MG63 (cell line): Measurements from ENCODE around the gene ZFR. TPM values are rescaled to one million over a fixed set of nuclear protein-coding genes. Genes with fewer than 3 reads are reported as not detected.
A peak's percentile ranks its signal among the peaks of the same experiment; 100 is the strongest.
"Not testable (repeated sequence)": the region's sequence is repeated elsewhere in the genome, so short reads cannot be mapped to it uniquely, and the experiment has no call there.

Experiments used
- DNase-seq: peaks from one replicate; pipeline ENCODE4 v3.0.0-alpha.2; 2020
- H3K27me3 ChIP-seq: fragments of 250-450 bp; sonication (Bioruptor Pico); 2 replicates; pipeline ENCODE4 v1.5.1; 2020; ENCODE audit warnings: mild to moderate bottlenecking, moderate library complexity
- H3K36me3 ChIP-seq: fragments of 250-450 bp; sonication (Bioruptor Pico); 2 replicates; pipeline ENCODE4 v1.5.1; 2020; ENCODE audit warnings: mild to moderate bottlenecking, moderate library complexity
- H3K4me3 ChIP-seq: fragments of 250-450 bp; sonication (Bioruptor Pico); 2 replicates; pipeline ENCODE4 v1.5.1; 2020; ENCODE audit warnings: mild to moderate bottlenecking, moderate library complexity
- H3K9me3 ChIP-seq: fragments of 250-450 bp; sonication (Bioruptor Pico); 2 replicates; pipeline ENCODE4 v1.5.1; 2020; ENCODE audit warnings: mild to moderate bottlenecking, moderate library complexity
- total RNA-seq: library from RNA; depleted of rRNA; stranded (reverse); fragments of >200 nt; shearing (Covaris generic); gene quantifications from 2 replicates; pipeline ENCODE4 v1.2.3, GENCODE V29; 2014; ENCODE audit warnings: low replicate concordance

Gene ZFR
- total RNA-seq, 1 experiment from 2014 or later, result 62.7 TPM

- no peak for DNase-seq
- H3K36me3 ChIP-seq, result peaks cover 87% of the 10 kb centered on the region
- H3K4me3 ChIP-seq, result no peak overlapping the region
- H3K27me3 ChIP-seq, result no peaks in the 10 kb centered on the region
- no peaks in the 10 kb centered on the region for H3K9me3 ChIP-seq
These were observed 53.5 kb downstream of the ZFR start for GRCh38 chr5:32390819-32391591.

DNA sequence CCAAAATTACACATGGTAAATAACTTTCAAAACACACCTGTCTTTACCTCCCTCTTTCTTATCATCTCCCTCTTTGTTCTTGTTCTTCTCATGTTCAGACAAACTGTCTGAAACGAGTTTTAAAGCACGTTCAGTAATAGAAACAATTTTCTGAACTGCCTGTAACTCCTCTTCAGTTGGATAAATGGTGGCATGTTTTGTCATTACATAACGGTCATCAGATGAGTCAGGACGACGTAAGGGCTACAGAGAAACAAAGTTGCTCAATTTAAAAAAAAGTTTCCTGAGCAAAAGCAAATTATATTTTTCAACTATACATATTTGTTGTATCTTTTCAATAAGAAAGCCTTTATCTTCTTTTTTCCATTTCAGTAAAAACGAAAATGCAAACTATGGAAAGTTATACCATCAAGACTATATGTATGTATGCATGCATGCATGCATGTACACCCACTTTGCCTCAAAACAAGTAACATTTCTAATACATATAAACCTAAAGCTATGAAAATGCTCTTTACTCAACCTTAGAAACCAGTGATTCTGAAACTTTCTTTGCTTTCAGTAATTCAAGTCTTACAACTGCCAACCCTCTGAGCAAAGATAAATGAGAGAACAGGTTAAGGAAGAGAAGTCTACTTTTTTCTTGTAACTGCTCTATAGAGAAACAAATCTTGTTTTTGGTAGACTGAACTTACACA, 56.0 kb downstream of the ZFR start:
- no peak overlapping the region for H3K4me3 ChIP-seq
- no peaks in the 10 kb centered on the region for H3K27me3 ChIP-seq
- no peaks in the 10 kb centered on the region for H3K9me3 ChIP-seq
- H3K36me3 ChIP-seq, result peaks cover 93% of the 10 kb centered on the region
- peak; percentile 19 for DNase-seq

GRCh38 chr5:32387841-32388240, 56.7 kb downstream of the ZFR start:
- Histone ChIP-seq H3K36me3 (peaks cover 95% of the 10 kb centered on the region), H3K4me3 (no peak overlapping the region), H3K27me3 (no peaks in the 10 kb centered on the region), H3K9me3 (no peaks in the 10 kb centered on the region)
- no peak for DNase-seq

- H3K27me3 ChIP-seq, result no peaks in the 10 kb centered on the region
- no peaks in the 10 kb centered on the region for H3K9me3 ChIP-seq
- DNase-seq, result no peak
- H3K4me3 ChIP-seq, result no peak overlapping the region
- H3K36me3 ChIP-seq, result peaks cover 95% of the 10 kb centered on the region
These were observed 57.3 kb downstream of the ZFR start for GRCh38 chr5:32387211-32387610.

DNA sequence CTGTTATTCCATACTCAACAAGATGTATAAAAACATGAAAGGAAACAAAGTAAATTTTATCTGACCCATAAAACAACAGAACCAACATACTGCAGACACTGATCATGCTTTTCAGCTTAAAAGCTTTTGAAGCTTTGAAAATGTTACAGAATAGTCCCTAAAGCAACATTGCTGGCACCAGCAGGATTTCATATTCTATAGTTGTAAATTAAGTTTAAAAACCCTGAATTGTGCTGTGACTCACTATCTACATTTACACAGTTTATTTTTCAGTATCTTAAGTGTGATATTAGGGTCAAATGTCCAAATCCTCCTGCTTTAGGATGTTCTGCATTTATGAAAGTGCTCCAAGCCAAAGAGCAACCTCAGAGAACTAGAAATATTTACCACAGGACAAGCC, 59.9 kb downstream of the ZFR start:
- Histone ChIP-seq H3K4me3 (no peak overlapping the region), H3K36me3 (peaks cover 94% of the 10 kb centered on the region), H3K9me3 (no peaks in the 10 kb centered on the region), H3K27me3 (no peaks in the 10 kb centered on the region)
- DNase-seq, result no peak

GRCh38 chr5:32383586-32383985, 61.0 kb downstream of the ZFR start:
- Histone ChIP-seq H3K27me3 (no peaks in the 10 kb centered on the region), H3K9me3 (no peaks in the 10 kb centered on the region), H3K36me3 (peaks cover 86% of the 10 kb centered on the region), H3K4me3 (no peak overlapping the region)
- DNase-seq, result no peak

GRCh38 chr5:32383065-32383464, 61.5 kb downstream of the ZFR start:
- Histone ChIP-seq H3K9me3 (no peaks in the 10 kb centered on the region), H3K36me3 (peaks cover 86% of the 10 kb centered on the region), H3K27me3 (no peaks in the 10 kb centered on the region), H3K4me3 (no peak overlapping the region)
- DNase-seq, result no peak

DNA sequence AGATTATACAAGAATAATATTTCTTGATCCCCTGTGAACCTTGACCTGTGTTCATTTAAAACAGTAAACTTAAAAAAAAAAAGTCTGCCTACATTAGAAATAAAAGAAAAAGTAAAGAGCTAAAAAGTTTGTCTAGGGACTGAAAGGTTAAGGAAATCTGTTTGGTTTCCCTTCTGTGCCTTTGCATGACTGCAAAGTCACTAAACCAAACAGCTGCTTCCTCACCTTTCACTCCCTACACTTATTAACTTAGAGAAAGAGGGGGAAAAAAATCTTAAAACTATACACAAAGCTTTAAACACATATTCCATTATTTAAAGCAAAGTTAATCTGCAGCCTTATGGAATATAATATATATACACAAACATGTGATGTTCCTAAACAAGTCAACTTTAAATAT, 65.1 kb downstream of the ZFR start:
- Histone ChIP-seq H3K36me3 (peaks cover 76% of the 10 kb centered on the region), H3K4me3 (no peak overlapping the region), H3K27me3 (no peaks in the 10 kb centered on the region), H3K9me3 (no peaks in the 10 kb centered on the region)
- no peak for DNase-seq

DNA sequence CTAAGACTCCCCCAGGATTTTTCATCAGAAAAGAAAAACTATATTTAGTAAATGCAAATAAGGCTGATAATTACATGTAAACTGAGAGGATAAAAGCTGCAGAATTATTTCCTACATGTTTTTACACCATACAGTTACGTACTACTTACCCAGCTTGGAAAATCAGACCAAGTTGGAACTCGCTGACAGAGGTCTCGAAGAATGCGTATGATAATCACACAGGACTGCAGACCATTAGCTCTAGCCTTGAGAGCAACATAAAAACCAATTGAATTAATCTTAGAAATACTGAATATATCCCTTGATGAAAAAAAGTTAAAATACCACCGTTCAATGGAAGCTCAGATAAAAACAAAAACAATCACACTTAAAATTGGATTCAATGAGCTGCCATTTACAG, 65.6 kb downstream of the ZFR start:
- Histone ChIP-seq H3K4me3 (no peak overlapping the region), H3K36me3 (peaks cover 72% of the 10 kb centered on the region), H3K27me3 (no peaks in the 10 kb centered on the region), H3K9me3 (no peaks in the 10 kb centered on the region)
- DNase-seq, result no peak

GRCh38 chr5:32369542-32370155, 74.9 kb downstream of the ZFR start:
- no peak for DNase-seq
- Histone ChIP-seq H3K9me3 (no peaks in the 10 kb centered on the region), H3K36me3 (peaks cover 52% of the 10 kb centered on the region), H3K4me3 (no peak overlapping the region), H3K27me3 (no peaks in the 10 kb centered on the region)

- H3K36me3 ChIP-seq, result peaks cover 50% of the 10 kb centered on the region
- H3K27me3 ChIP-seq, result no peaks in the 10 kb centered on the region
- no peak for DNase-seq
- no peaks in the 10 kb centered on the region for H3K9me3 ChIP-seq
- H3K4me3 ChIP-seq, result no peak overlapping the region
These were observed 75.5 kb downstream of the ZFR start for GRCh38 chr5:32369032-32369431.

DNA sequence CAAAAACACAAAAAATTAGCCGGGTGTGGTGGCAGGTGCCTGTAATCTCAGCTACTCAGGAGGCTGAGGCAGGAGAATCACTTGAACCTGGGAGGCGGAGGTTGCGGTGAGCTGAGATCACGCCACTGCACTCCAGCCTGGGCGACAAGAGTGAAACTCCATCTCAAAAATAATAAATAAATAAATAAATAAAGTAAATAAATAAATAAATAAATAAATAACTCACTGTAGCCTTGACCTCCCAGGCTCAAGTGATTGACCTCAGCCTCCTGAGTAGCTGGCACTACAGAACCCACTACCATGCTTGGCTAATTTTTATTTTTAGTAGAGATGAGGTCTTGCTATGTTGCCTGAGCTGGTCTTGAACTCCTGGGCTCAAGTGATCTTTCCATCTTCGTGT, 77.3 kb downstream of the ZFR start:
- H3K4me3 ChIP-seq, DNase-seq, H3K9me3 ChIP-seq, H3K27me3 ChIP-seq: not testable (repeated sequence)
- H3K36me3 ChIP-seq, result peaks cover 53% of the 10 kb centered on the region

- no peaks in the 10 kb centered on the region for H3K9me3 ChIP-seq
- DNase-seq, result no peak
- peaks cover 55% of the 10 kb centered on the region for H3K36me3 ChIP-seq
- H3K4me3 ChIP-seq, result no peak overlapping the region
- no peaks in the 10 kb centered on the region for H3K27me3 ChIP-seq
These were observed 78.9 kb downstream of the ZFR start for GRCh38 chr5:32365623-32366022.

GRCh38 chr5:32363030-32363429, 81.5 kb downstream of the ZFR start:
- no peak for DNase-seq
- peaks cover 60% of the 10 kb centered on the region for H3K36me3 ChIP-seq
- no peak overlapping the region for H3K4me3 ChIP-seq
- no peaks in the 10 kb centered on the region for H3K27me3 ChIP-seq
- H3K9me3 ChIP-seq, result no peaks in the 10 kb centered on the region

DNA sequence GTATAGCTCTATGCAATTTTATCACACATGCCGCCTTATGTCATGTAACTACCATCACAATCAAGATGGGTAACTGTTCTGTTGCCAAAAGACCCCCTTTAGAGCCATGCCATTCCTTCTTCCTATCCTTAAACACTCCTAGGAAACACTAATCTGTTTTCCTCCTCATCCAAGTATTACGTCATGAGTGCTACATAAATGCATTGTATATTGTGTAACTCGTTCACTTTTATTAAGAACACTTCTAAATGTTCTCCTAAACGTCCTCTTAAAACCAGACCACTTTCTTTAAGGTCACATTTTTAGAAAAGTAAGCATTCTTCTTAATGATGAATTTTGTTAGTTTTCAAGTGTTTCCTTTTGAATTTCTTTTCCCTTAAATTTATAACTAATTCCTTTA, 82.0 kb downstream of the ZFR start:
- H3K27me3 ChIP-seq, result no peaks in the 10 kb centered on the region
- no peak for DNase-seq
- peaks cover 60% of the 10 kb centered on the region for H3K36me3 ChIP-seq
- no peak overlapping the region for H3K4me3 ChIP-seq
- H3K9me3 ChIP-seq, result no peaks in the 10 kb centered on the region

DNA sequence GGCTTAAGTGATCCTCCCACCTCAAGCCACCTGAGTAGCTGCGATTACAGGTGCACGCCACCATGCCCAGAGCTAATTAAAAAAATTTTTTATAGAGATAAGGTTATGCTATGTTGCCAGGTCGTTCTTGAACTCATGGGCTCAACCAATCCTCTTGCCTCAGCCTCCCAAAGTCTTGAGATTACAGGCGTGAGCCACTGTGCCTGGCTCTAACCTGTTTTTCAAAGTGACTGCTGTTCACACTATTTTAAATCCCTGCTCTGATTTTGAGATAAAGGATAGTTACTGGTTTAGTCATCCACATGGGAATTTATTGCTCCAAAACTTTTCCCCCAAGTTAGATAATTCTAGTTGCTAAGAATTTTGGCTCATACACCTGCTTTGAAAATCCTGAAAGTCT, 83.6 kb downstream of the ZFR start:
- Histone ChIP-seq H3K9me3 (no peaks in the 10 kb centered on the region), H3K36me3 (peaks cover 69% of the 10 kb centered on the region), H3K4me3 (no peak overlapping the region), H3K27me3 (no peaks in the 10 kb centered on the region)
- no peak for DNase-seq

DNA sequence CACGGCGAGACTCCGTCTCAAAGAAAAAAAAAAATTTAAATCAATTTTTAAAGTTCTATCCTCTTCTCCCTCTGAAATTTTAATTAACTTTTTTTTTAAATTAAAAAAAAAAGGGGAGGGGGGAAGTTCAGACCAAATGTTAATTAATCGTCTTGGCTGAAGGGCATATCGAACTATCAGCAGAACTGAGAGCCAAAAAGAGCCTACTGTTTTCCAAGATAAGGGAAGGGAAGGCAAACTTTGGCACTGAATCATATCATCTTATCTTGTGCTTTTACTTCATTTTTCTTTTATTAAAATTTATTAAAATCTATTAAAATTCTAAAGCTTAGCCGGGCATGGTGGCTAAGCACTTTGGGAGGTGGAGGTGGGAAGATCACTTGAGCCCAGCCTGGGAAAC, 85.9 kb downstream of the ZFR start:
- H3K36me3 ChIP-seq, result peaks cover 79% of the 10 kb centered on the region
- DNase-seq, result no peak
- H3K27me3 ChIP-seq, result no peaks in the 10 kb centered on the region
- no peak overlapping the region for H3K4me3 ChIP-seq
- H3K9me3 ChIP-seq, result no peaks in the 10 kb centered on the region

DNA sequence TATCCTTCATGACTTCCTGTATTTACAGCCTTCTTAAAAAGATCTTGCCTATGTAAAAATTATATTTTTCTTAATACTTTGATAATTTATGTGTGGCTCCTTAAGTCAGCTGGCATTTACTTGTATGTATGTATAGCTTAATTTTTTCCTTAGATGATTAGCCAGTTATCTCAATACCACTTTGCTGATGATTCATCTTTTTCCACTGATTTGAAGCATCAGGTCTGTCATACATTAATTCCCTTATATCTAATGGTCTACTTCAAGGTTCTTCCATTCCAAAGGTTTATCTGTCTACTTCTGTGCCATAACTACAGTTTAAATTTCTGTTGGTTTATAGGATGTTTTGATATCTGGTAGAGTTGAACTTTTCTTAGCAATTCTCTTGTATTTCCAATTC, 86.9 kb downstream of the ZFR start:
- H3K27me3 ChIP-seq, result no peaks in the 10 kb centered on the region
- H3K36me3 ChIP-seq, result peaks cover 72% of the 10 kb centered on the region
- no peaks in the 10 kb centered on the region for H3K9me3 ChIP-seq
- DNase-seq, result no peak
- no peak overlapping the region for H3K4me3 ChIP-seq
